SK-N-SH treated with all-trans-retinoic acid at 6 μM for 48 hours (cell line): ENCODE data around the gene GATAD2A.

Source experiments
- ARNTL ChIP-seq: fragments of 450-650 bp; formaldehyde crosslinking; IDR thresholded peaks from 2 replicates; pipeline ENCODE4 v1.5.0; 2020; ENCODE audit warnings: low read depth, mild to moderate bottlenecking, moderate library complexity, borderline replicate concordance
- ESRRG ChIP-seq: fragments of 250-450 bp; sonication (Bioruptor Pico); IDR thresholded peaks from 2 replicates; pipeline ENCODE4 v1.6.1; 2021; ENCODE audit warnings: mild to moderate bottlenecking
- OSR1 ChIP-seq: fragments of 250-450 bp; sonication (Bioruptor Pico); IDR thresholded peaks from 2 replicates; pipeline ENCODE4 v1.8.0; 2022; ENCODE audit warnings: moderate library complexity, mild to moderate bottlenecking, inconsistent platforms
- PATZ1 ChIP-seq: fragments of 250-450 bp; sonication (Bioruptor Pico); IDR thresholded peaks from 2 replicates; pipeline ENCODE4 v1.8.0; 2020; ENCODE audit warnings: mild to moderate bottlenecking, moderate library complexity, borderline replicate concordance
- POU6F1 ChIP-seq: fragments of 250-450 bp; sonication (Bioruptor Pico); IDR thresholded peaks from 2 replicates; pipeline ENCODE4 v1.8.0; 2021; ENCODE audit warnings: low read depth, mild to moderate bottlenecking, moderate library complexity, borderline replicate concordance
- PPARA ChIP-seq: fragments of 250-450 bp; sonication (Bioruptor Pico); IDR thresholded peaks from 2 replicates; pipeline ENCODE4 v1.5.0; 2020; ENCODE audit warnings: mild to moderate bottlenecking, borderline replicate concordance
- RARB ChIP-seq: fragments of 250-450 bp; sonication (Bioruptor Pico); IDR thresholded peaks from 2 replicates; pipeline ENCODE4 v1.8.0; 2021; ENCODE audit warnings: mild to moderate bottlenecking, moderate library complexity
- TOX ChIP-seq: fragments of 250-450 bp; sonication (Bioruptor Pico); IDR thresholded peaks from 2 replicates; pipeline ENCODE4 v1.8.0; 2021; ENCODE audit warnings: mild to moderate bottlenecking, moderate library complexity, borderline replicate concordance
- ZC3H10 ChIP-seq: fragments of 250-450 bp; sonication (Bioruptor Pico); IDR thresholded peaks from 2 replicates; pipeline ENCODE4 v1.5.1; 2021; ENCODE audit warnings: mild to moderate bottlenecking, moderate library complexity
- ZFP3 ChIP-seq: fragments of 250-450 bp; sonication (Bioruptor Pico); IDR thresholded peaks from 2 replicates; pipeline ENCODE4 v1.5.0; 2020; ENCODE audit warnings: mild to moderate bottlenecking, moderate library complexity
- ZFP30 ChIP-seq: fragments of 450-650 bp; formaldehyde crosslinking; IDR thresholded peaks from 2 replicates; pipeline ENCODE4 v1.5.0; 2022; ENCODE audit warnings: mild to moderate bottlenecking, moderate library complexity
- ZNF70 ChIP-seq: fragments of 450-650 bp; formaldehyde crosslinking; IDR thresholded peaks from 2 replicates; pipeline ENCODE4 v1.5.0; 2020; ENCODE audit warnings: mild to moderate bottlenecking, moderate library complexity
- TF ChIP-seq, protein P1 (sequence below): fragments of 250-450 bp; sonication (Bioruptor Pico); IDR thresholded peaks from 2 replicates; pipeline ENCODE4 v1.5.1; 2021; ENCODE audit warnings: mild to moderate bottlenecking, moderate library complexity
- TF ChIP-seq, protein P2 (sequence below): fragments of 250-450 bp; sonication (Bioruptor Pico); IDR thresholded peaks from 2 replicates; pipeline ENCODE4 v1.5.1; 2020; ENCODE audit warnings: low read depth, mild to moderate bottlenecking, moderate library complexity

- TF ChIP-seq ZFP30 (CRISPR knock-in tag) (no peak), TOX (CRISPR knock-in tag) (no peak), ZC3H10 (CRISPR knock-in tag) (no peak), PPARA (CRISPR knock-in tag) (no peak), POU6F1 (CRISPR knock-in tag) (no peak), PATZ1 (CRISPR knock-in tag) (no peak), ARNTL (CRISPR knock-in tag) (no peak), ZFP3 (CRISPR knock-in tag) (no peak), OSR1 (CRISPR knock-in tag) (no peak), RARB (CRISPR knock-in tag) (no peak), ZNF70 (CRISPR knock-in tag) (no peak), ESRRG (CRISPR knock-in tag) (no peak)
- TF ChIP-seq, protein P1, sequence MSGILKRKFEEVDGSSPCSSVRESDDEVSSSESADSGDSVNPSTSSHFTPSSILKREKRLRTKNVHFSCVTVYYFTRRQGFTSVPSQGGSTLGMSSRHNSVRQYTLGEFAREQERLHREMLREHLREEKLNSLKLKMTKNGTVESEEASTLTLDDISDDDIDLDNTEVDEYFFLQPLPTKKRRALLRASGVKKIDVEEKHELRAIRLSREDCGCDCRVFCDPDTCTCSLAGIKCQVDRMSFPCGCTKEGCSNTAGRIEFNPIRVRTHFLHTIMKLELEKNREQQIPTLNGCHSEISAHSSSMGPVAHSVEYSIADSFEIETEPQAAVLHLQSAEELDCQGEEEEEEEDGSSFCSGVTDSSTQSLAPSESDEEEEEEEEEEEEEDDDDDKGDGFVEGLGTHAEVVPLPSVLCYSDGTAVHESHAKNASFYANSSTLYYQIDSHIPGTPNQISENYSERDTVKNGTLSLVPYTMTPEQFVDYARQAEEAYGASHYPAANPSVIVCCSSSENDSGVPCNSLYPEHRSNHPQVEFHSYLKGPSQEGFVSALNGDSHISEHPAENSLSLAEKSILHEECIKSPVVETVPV = no peak
- TF ChIP-seq, protein P2, sequence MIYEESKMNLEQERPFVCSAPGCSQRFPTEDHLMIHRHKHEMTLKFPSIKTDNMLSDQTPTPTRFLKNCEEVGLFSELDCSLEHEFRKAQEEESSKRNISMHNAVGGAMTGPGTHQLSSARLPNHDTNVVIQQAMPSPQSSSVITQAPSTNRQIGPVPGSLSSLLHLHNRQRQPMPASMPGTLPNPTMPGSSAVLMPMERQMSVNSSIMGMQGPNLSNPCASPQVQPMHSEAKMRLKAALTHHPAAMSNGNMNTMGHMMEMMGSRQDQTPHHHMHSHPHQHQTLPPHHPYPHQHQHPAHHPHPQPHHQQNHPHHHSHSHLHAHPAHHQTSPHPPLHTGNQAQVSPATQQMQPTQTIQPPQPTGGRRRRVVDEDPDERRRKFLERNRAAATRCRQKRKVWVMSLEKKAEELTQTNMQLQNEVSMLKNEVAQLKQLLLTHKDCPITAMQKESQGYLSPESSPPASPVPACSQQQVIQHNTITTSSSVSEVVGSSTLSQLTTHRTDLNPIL (CRISPR knock-in tag) = no peak
These were observed 108.2 kb downstream of the GATAD2A start for GRCh38 chr19:19513682-19514081.
